Fibroblast of pulmonary artery (primary cell): ENCODE results near the gene ODAD2.

Source experiments
- DNase-seq: peaks from one replicate; pipeline ENCODE4 v3.0.0-alpha.2; 2010; ENCODE audit warnings: low read depth
- H3K4me3 ChIP-seq: replicated peaks from 2 replicates; pipeline ENCODE4 v1.5.1; 2011; ENCODE audit warnings: low read depth, mild to moderate bottlenecking, control low read depth, low read length, moderate library complexity
- TF ChIP-seq, protein P1 (sequence below): IDR thresholded peaks from 2 replicates; pipeline ENCODE4 v1.5.1; 2011; ENCODE audit warnings: mild to moderate bottlenecking, control low read depth, low read length, inconsistent platforms; ENCODE audit errors: missing control alignments

ODAD2 gene

DNA sequence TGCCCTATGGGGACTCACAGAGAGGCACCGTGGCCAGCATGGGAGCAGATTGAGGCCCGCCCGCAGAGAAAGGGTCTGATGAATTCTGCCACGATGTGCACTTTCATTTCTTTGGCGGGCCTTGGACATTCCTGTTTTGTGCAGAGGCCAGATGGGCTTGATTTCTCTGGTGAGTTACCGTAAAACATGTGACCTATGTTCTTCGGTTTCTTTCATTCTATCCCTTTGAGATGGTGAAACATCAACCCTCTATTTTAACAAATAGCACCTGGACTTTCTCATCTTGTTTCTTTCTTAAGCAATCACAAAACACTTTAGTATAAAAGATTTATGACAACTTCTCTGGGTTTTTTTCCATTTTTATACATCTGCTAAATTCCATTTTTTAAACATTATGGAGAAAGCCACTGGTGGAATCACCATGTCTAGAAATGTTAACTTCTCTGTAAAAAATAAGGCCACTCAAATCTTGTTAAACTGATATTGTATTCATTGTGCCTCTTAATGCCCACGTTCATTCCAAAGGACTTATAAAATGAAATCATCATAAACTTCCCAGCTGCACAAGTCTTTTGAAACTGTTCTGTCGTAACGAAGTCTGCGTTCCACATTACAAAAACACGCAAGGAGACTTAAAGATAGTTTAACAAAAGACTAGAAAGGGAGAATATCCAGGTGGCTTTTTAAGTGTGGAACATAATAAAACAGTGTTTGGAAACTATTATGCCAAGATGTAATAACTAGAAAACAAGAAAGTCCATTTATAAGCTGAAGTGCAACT is 21.4 kb upstream of the ODAD2 start:
- H3K4me3 ChIP-seq: no peak overlapping the region
- TF ChIP-seq, protein P1, sequence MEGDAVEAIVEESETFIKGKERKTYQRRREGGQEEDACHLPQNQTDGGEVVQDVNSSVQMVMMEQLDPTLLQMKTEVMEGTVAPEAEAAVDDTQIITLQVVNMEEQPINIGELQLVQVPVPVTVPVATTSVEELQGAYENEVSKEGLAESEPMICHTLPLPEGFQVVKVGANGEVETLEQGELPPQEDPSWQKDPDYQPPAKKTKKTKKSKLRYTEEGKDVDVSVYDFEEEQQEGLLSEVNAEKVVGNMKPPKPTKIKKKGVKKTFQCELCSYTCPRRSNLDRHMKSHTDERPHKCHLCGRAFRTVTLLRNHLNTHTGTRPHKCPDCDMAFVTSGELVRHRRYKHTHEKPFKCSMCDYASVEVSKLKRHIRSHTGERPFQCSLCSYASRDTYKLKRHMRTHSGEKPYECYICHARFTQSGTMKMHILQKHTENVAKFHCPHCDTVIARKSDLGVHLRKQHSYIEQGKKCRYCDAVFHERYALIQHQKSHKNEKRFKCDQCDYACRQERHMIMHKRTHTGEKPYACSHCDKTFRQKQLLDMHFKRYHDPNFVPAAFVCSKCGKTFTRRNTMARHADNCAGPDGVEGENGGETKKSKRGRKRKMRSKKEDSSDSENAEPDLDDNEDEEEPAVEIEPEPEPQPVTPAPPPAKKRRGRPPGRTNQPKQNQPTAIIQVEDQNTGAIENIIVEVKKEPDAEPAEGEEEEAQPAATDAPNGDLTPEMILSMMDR: no peak
- DNase-seq: no peak

DNA sequence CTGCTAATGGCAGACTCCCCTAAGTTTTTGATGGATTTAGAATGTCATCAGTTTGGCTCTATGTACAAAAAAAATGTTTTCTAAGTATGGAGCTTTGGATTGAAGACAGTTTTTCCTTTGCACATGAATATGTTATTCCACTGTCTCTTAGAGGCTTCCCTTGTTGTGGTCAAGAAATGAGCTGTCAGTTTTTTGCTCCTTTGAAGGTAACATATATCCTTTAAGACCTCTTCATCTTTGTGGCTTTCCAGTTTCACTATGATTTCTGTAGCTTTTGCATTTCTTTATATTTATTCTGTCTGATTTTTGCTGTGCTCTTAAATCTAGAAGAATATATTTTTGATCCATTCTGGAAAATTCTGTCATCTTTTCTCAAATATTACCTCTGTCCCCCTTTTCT is 15.8 kb upstream of the ODAD2 start:
- no peak overlapping the region for H3K4me3 ChIP-seq
- no peak for DNase-seq
- TF ChIP-seq, protein P1: no peak

DNA sequence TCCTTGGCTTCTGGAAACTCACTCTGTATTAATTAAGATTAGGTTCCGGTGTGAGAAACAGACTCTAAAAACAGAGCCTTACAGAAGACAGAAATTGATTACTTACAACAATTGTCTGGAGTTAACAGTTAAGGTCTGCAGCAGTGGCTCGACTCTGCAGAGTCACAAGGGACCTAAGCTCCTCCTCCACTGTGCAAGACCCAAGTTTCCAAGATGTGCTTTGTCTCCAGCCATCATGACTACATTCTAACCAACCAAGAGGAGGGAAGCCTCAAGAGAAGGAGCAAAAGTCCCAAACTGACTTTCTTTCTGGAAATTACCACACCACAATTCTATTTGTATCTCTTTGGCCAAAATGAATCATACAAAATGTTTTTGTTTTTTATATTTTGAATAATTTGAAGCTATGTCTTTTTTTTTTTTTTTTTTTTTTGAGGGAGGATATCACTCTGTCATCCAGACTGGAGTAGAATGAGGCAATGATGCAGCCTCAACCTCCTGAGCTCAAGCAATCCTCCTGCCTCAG is 14.2 kb upstream of the ODAD2 start:
- TF ChIP-seq, protein P1: no peak
- DNase-seq: no peak
- H3K4me3 ChIP-seq: no peak overlapping the region

DNA sequence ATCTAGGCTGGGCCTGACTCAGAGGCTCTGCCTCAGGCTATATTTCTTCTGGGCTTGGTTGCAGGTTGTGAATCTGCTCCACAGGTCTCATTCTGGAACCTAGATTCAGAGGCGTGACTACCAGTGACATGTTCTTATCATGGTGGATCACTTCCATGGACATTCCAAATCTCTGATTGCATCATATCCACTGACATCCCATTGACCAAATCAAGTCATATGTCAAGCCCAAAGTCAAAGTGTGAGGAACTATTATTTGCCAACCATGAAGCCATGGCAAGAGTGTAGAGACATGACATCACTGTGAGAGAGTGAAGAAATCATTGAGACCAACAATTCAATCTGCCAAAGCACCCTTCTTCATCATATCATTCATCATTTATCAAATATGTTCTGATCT is 11.9 kb upstream of the ODAD2 start:
- TF ChIP-seq, protein P1: no peak
- no peak overlapping the region for H3K4me3 ChIP-seq
- no peak for DNase-seq

DNA sequence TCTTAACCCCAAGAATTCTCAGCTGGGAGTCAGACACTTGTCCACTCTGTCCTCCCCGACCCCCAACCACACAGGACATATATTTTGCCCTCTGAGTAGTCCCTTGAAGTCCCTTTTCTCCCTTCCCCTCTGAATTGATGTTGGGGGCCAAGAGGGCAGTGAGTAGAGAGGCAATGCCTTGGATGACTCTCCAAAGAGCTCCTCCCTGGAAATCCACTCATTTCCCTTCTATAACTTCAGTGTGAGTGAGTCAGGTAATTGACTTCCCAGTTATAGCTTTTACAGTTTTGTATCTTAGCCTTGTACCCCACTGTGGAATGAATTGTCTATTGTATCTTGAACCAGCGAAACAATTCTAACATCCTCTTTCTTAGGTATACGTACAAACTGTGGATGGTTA is 9.2 kb upstream of the ODAD2 start:
- TF ChIP-seq, protein P1: no peak
- no peak for DNase-seq
- no peak overlapping the region for H3K4me3 ChIP-seq

DNA sequence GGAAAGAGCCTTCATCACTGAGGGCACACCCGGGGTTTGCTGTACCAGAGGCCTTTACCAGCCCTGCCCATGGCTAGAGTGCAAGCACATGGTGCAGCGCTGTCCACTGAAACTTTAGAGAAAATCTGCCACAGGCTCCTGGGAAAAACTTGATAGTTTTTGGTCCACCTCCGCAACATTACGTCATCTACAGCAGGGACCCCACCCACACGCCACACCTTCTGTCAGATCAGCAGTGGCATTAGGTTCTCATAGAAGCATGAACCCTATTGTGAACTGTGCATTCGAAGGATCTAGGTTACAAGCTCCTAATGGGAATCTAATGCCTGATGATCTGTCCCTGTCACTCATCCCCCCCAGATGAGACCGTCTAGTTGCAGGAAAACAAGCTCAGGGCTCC is 2.5 kb upstream of the ODAD2 start:
- TF ChIP-seq, protein P1: no peak
- no peak for DNase-seq
- H3K4me3 ChIP-seq: no peak overlapping the region
